ENCODE results near the gene PUS10.

- no peak for TF ChIP-seq GATA2 (IDR thresholded peaks at IDR 0.05; ENCODE audit: low read depth, low read length)
- no peak for TF ChIP-seq GATA3 (IDR thresholded peaks at IDR 0.05; ENCODE audit: low read depth, low read length)
These were observed 60.8 kb downstream of the PUS10 start for GRCh38 chr2:60957224-60957623.
